ENCODE measurements around the gene SLC22A12. TPM values are rescaled to one million over a fixed set of nuclear protein-coding genes. Genes with fewer than 3 reads are reported as not detected.

Gene SLC22A12
- total RNA-seq, 1 donor from 2014 or later: not detected

DNA sequence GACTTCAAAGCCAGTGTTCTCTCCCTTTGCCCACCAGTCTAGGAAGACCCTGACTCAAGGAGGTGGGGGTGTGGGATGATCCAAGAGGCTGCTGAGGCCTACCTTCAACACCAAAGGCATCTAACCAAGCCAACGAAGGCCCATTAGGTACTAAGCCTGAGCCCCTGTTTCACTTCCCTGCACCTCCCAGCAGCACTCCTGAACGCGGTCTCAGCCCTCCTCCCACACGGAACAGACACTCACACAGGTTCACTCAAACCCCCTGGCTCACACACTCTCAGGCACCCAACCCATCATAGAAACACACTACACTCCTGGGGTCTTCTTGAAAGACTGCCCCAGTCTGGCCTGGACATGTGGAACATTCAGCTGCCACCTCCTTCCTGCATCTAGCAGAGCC, 40.7 kb downstream of the SLC22A12 start:
- Mint-ChIP-seq H3K36me3 (ENCODE audit: low read depth) (no peaks in the 10 kb centered on the region), H3K9me3 (no peaks in the 10 kb centered on the region), H3K4me3 (no peak overlapping the region), H3K27me3 (ENCODE audit: low read depth) (peaks cover 15% of the 10 kb centered on the region), H3K4me1 (peaks cover 16% of the 10 kb centered on the region), H3K27ac (ENCODE audit: unreplicated experiment) (no peak overlapping the region)
- DNase-seq (ENCODE audit: low read depth, low spot score): no peak
- TF ChIP-seq, protein P1, sequence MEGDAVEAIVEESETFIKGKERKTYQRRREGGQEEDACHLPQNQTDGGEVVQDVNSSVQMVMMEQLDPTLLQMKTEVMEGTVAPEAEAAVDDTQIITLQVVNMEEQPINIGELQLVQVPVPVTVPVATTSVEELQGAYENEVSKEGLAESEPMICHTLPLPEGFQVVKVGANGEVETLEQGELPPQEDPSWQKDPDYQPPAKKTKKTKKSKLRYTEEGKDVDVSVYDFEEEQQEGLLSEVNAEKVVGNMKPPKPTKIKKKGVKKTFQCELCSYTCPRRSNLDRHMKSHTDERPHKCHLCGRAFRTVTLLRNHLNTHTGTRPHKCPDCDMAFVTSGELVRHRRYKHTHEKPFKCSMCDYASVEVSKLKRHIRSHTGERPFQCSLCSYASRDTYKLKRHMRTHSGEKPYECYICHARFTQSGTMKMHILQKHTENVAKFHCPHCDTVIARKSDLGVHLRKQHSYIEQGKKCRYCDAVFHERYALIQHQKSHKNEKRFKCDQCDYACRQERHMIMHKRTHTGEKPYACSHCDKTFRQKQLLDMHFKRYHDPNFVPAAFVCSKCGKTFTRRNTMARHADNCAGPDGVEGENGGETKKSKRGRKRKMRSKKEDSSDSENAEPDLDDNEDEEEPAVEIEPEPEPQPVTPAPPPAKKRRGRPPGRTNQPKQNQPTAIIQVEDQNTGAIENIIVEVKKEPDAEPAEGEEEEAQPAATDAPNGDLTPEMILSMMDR (conservative IDR thresholded peaks at IDR 0.05): no peak

DNA sequence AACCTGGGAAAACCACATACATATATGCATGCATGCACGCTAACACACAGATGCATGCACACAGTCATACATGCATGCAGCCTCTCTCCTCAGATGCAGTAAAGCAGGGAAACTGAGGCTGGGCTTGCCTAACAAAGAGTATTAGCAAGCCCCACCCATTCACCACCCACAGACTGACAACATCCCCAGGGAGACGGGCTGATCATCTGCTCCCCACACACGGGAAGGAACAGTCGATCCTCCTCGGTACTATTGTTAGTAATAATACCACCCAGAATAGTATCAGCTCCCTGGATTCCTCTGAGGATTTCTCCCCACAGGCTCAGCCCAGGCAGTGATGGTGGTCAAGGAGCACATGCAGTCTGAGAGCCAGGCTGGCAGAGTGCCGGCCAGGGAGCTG, 41.2 kb downstream of the SLC22A12 start:
- H3K36me3 Mint-ChIP-seq (ENCODE audit: low read depth): no peaks in the 10 kb centered on the region
- H3K27ac Mint-ChIP-seq (ENCODE audit: unreplicated experiment): no peak overlapping the region
- H3K27me3 Mint-ChIP-seq (ENCODE audit: low read depth): peaks cover 15% of the 10 kb centered on the region
- TF ChIP-seq, protein P1 (conservative IDR thresholded peaks at IDR 0.05): no peak
- no peak for DNase-seq (ENCODE audit: low read depth, low spot score)
- peaks cover 16% of the 10 kb centered on the region for H3K4me1 Mint-ChIP-seq
- H3K9me3 Mint-ChIP-seq: no peaks in the 10 kb centered on the region
- no peak overlapping the region for H3K4me3 Mint-ChIP-seq

DNA sequence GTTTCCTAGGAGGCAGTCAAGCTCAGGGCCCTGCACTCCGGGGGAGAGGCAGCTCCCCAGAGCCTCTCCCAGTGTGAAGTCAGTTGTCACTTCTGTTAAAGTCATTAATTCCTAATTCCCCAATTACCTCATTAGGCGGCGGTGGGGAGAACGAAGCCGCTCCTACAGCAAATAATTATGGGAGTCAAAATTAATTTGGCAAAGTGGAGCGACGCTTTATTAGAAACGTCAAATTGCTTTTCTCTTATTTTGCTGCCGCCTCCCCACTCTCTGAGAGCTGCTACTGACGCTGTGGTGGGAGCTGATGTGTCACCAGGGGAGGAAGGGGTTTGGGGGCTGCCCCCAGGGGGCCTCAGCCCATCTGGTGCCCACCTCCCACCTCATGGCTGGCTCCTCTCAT, 41.6 kb downstream of the SLC22A12 start:
- H3K27ac Mint-ChIP-seq (ENCODE audit: unreplicated experiment): no peak overlapping the region
- TF ChIP-seq, protein P1 (conservative IDR thresholded peaks at IDR 0.05): no peak
- H3K9me3 Mint-ChIP-seq: no peaks in the 10 kb centered on the region
- H3K36me3 Mint-ChIP-seq (ENCODE audit: low read depth): no peaks in the 10 kb centered on the region
- DNase-seq (ENCODE audit: low read depth, low spot score): no peak
- no peak overlapping the region for H3K4me3 Mint-ChIP-seq
- H3K4me1 Mint-ChIP-seq: peaks cover 19% of the 10 kb centered on the region
- peaks cover 15% of the 10 kb centered on the region for H3K27me3 Mint-ChIP-seq (ENCODE audit: low read depth)

DNA sequence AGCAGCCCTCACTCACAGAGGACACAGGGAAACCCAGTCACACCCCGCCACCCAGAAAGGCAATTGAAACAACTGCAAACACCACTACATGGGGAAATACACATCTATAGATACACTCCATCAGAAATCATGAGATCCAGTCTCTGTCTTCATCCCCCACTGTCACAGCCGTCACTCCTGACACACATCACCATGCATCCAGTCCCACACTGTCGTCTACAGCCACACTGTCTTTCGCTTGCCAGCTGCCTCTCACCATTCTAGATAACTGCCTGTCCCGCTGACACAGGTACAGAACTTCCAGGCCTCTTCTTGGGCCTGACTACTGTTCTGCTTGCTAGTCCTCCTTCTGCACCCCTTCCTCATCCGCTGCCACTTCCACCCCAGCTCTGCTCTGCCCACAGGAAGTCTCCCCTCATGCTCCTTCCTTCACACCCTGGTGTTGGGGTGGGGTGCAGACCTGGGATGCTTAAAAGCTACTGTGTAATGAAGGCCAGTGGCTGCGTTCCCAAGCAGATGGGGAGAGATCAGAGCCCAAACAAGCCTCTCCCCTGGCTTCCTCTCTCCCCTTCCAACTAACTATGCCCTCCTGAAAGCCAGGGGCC, 42.6 kb downstream of the SLC22A12 start:
- Mint-ChIP-seq H3K27me3 (ENCODE audit: low read depth) (peaks cover 18% of the 10 kb centered on the region), H3K27ac (ENCODE audit: unreplicated experiment) (peak overlapping the region; percentile 87), H3K4me3 (no peak overlapping the region), H3K4me1 (peaks cover 25% of the 10 kb centered on the region), H3K36me3 (ENCODE audit: low read depth) (no peaks in the 10 kb centered on the region), H3K9me3 (no peaks in the 10 kb centered on the region)
- no peak for DNase-seq (ENCODE audit: low read depth, low spot score)
- TF ChIP-seq, protein P1 (conservative IDR thresholded peaks at IDR 0.05): no peak

DNA sequence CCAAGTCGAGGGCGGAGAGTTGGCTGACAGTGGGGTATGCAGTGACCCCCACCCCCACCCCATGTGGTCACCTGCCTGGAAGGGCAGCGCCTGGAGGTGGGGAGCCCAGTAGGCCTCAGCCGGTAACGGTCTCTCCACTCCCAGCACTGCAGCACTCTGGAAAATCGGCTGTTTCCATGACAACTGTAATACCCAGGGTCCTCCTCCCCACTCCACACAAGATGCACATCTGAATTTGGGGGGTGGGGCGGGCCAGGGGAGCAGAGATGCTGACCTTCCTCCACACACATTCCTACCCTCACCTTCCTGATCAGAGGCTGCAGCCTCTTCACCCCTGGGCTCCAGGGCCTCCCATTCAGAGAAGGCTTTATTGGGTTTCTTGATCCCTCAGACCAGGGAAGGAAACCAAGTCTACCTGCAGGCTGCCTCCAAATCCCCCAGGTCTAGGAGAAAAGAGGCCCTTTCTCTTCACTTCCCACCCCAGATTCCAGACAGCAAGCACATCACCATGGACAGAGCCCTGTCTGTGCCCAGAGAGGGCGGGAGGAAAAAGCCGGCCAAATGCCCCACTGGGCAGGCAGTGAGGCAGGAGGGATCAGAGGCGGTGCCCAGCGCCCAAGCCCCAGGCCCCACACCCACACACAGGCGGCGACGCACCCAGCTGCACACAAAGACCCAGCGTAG, 46.5 kb downstream of the SLC22A12 start:
- Mint-ChIP-seq H3K36me3 (ENCODE audit: low read depth) (no peaks in the 10 kb centered on the region), H3K4me1 (peaks cover 25% of the 10 kb centered on the region), H3K27me3 (ENCODE audit: low read depth) (peaks cover 10% of the 10 kb centered on the region), H3K4me3 (peak overlapping the region; percentile 68), H3K27ac (ENCODE audit: unreplicated experiment) (no peak overlapping the region), H3K9me3 (no peaks in the 10 kb centered on the region)
- TF ChIP-seq, protein P1 (conservative IDR thresholded peaks at IDR 0.05): no peak
- DNase-seq (ENCODE audit: low read depth, low spot score): no peak
